Measurements from ENCODE around the gene SLC5A4.
"Not testable (repeated sequence)": the region's sequence is repeated elsewhere in the genome, so short reads cannot be mapped to it uniquely, and the experiment has no call there.

The SLC5A4 gene

DNA sequence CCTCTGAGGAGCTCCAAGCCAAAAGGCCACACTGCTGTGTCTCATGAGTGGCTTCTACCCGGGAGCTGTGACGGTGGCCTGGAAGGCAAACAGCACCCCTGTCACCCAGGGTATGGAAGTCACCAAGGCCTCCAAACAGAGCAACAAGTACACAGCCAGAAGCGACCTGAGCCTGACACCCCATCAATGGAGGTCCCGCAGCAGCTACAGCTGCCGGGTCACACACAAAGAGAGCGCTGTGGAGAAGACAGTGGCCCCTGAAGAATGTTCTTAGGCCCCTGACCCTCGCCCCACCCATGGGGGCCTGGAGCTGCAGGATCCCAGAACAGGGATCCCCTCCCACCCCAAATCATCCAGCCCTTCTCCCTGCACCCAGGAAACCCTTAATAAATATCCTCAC, 55.2 kb downstream of the SLC5A4 start:
- DNase-seq (ENCODE audit: low spot score), result no peak

GRCh38 chr22:32199341-32199740, 55.8 kb downstream of the SLC5A4 start:
- DNase-seq (ENCODE audit: low spot score), result no peak

GRCh38 chr22:32197553-32198226, 57.5 kb downstream of the SLC5A4 start:
- not testable (repeated sequence) for DNase-seq (ENCODE audit: low spot score)

DNA sequence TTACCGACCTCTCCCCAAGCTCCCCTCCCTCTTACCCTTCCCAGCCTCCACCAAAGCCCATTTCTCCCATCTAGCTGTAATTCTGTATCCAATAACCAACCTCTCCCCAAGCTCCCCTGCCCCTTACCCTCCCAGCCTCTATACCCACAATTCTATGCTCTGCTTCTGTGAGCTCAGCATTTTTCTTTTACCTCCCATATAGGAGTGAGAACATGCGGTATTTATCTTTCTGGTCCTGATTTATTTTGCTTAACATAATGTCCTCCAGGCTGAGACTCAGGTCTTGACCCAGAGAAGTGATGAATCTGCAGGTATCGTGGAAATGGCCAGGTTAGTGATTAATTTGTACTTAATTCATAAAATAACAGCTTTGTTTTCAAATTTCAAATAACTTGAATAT, 59.2 kb downstream of the SLC5A4 start:
- not testable (repeated sequence) for DNase-seq (ENCODE audit: low spot score)

DNA sequence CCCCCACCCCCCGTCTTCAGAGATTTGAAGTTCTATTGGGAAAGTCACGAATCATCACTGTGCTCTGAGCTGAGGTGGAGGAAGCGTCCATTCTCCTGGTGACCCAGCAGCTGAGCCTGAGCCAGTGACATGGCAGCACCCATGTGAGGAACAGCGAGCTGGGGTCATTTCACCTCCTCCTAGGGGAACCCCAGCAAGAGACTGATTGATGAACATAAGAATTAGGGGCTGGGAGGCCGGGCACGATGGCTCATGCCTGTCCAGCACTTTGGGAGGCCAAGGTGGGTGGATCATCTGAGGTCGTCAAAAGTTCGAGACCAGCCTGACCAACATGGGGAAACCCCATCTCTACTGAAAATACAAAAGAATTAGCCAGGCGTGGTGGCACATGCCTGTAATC, 61.8 kb downstream of the SLC5A4 start:
- not testable (repeated sequence) for DNase-seq (ENCODE audit: low spot score)

DNA sequence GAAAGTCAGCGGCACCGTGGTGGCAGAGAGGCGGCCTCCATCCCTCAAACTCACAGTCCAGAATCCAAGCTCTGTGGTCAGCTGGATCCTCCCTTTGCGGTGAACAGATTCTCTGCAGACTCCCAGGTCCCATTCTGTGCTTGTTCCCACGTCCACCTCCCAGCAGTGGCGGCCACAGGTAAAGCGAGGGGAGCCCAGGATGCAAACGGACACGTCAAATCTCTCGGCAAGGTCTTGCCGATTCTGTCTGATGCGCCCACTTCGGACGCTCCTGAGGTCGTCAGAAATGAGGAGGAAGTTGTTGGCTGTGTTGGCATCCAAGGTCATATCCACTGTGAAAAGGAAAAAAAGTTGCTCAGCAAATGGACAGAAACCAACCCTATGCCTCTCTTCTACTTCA, 64.1 kb downstream of the SLC5A4 start:
- not testable (repeated sequence) for DNase-seq (ENCODE audit: low spot score)

- DNase-seq (ENCODE audit: low spot score), result no peak
These were observed 69.3 kb downstream of the SLC5A4 start for GRCh38 chr22:32185821-32186220.

DNA sequence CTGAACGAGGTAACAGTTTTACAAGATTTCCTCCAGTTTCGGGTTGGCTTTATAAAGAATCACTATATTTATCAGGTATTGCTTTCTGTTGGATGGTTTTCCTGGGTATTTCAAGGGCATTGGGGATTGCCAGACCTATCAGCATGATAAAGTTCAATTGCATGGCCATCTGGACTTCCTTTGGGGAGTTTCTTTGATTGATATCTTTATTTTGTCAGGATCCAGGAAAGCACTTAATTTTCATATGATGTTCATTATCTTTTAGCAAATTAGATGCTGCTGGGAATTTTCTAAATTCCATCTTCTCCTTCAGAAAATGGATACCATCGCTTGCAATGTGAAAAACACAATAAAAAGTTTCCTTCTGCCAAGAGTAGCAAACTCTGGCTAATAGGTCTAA, 71.5 kb downstream of the SLC5A4 start:
- no peak for DNase-seq (ENCODE audit: low spot score)

GRCh38 chr22:32181043-32181442, 74.1 kb downstream of the SLC5A4 start:
- DNase-seq (ENCODE audit: low spot score), result no peak

- no peak for DNase-seq (ENCODE audit: low spot score)
These were observed 77.9 kb downstream of the SLC5A4 start for GRCh38 chr22:32177221-32177765.

- no peak for DNase-seq (ENCODE audit: low spot score)
These were observed 79.2 kb downstream of the SLC5A4 start for GRCh38 chr22:32175683-32176644.

DNA sequence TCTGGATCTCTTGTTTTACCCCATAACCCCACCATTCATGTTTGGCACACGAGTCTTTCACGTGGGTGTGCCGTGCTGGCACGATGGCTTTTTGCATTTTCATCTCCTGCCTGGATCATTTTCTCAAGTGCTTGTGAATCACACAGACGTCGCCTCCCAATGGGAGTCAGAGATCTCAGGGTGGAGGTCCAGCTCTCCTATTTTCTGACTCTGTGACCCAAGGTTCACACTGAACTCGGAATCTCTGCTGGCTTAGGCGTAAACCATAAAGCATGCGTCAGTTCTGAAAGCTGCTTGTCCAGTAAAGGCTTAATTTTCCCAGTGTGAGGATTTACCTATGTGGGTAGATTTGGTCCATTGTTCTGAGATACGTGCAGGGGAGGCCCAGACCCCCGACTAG, 80.0 kb downstream of the SLC5A4 start:
- DNase-seq (ENCODE audit: low spot score), result no peak
